Prostate gland (tissue), 2 donors: ENCODE data around the gene JDP2.

ENCODE experiments used
- CTCF ChIP-seq, 4 experiments: fragments of 200-600 bp in 2 of 4; fragments of 450-650 bp in 2 of 4; sonication (generic) in 2 of 4; IDR thresholded peaks; 1 replicate in 3 of 4; 2 replicates in 1 of 4; pipeline ENCODE4 v1.5.1; 2016 to 2019; ENCODE audit warnings: antibody characterized with exemption in 4 of 4, mild to moderate bottlenecking in 2 of 4, moderate library complexity in 2 of 4
- POLR2A ChIP-seq: fragments of 450-650 bp; IDR thresholded peaks from one replicate; pipeline ENCODE4 v1.6.1; 2016; ENCODE audit warnings: antibody characterized with exemption, mild to moderate bottlenecking
- POLR2AphosphoS5 ChIP-seq: sonication (generic); formaldehyde crosslinking; IDR thresholded peaks from one replicate; pipeline ENCODE4 v1.6.1; 2017; ENCODE audit warnings: antibody characterized with exemption

- TF ChIP-seq CTCF (IDR thresholded peaks at IDR 0.05) (peak in 1 of 4 experiments; percentile 39), POLR2AphosphoS5 (peak; percentile 70), POLR2A (no peak)
Observed at GRCh38 chr14:75450381-75451276, 22.8 kb downstream of the JDP2 start.
